GM06990 (cell line): Measurements from ENCODE around the gene SLC30A4.

ENCODE experiments used
- DNase-seq: peaks from one replicate; pipeline ENCODE4 v3.0.0-alpha.2; 2011; ENCODE audit not compliant: insufficient read length; ENCODE audit errors: extremely low read depth
- H3K27me3 ChIP-seq: replicated peaks from 2 replicates; pipeline ENCODE4 v1.6.0; 2011; ENCODE audit warnings: low read length; ENCODE audit not compliant: control insufficient read depth, insufficient read depth
- H3K36me3 ChIP-seq: 2 replicates; pipeline ENCODE4 v1.5.1; 2011; ENCODE audit warnings: low read length; ENCODE audit not compliant: control insufficient read depth, insufficient read depth
- H3K4me3 ChIP-seq: replicated peaks from 2 replicates; pipeline ENCODE4 v1.5.1; 2011; ENCODE audit warnings: low read depth, mild to moderate bottlenecking, control low read depth, low read length
- TF ChIP-seq, protein P1 (sequence below): IDR thresholded peaks from 2 replicates; pipeline ENCODE4 v1.5.1; 2011; ENCODE audit warnings: low read length, control low read depth, mild to moderate bottlenecking, inconsistent platforms; ENCODE audit not compliant: insufficient read depth, poor library complexity, severe bottlenecking

Gene SLC30A4

DNA sequence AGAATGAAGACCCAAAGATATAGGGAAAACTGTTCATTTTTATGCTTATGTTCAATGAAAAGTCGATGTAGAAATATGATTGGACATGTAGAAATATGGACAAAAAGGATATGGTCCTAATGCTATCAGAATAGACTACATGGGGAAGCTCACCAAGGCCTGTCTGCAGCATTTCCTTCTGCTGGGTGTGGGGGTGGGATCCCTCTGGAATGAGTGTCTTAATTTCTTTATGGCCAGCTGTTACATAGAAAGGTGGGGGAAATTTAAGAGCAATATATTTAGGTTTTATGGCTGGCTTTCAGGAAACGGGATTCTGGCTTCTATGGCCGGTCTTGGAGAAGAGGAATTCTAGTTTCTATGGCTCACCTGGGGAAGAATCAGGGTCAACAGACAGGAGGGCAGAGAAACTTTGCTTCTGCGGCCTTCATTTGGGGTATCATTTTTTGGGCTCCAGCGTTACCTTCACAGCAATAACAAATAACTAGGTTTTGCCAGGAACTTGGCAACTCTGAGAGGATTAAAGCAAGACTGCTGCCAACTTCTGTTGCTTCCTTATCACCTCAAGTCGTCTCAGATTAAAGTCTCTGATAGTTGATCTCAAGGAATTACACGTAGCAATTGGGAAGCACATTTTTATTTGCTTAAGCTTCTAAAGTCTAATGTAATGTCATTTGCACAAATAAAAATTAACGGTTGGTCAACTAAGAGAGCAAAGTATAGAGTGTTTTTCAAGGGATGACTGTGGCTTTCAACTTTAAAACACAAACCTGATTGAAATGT, 87.2 kb downstream of the SLC30A4 start:
- Histone ChIP-seq H3K27me3 (no peaks in the 10 kb centered on the region), H3K36me3 (no peaks in the 10 kb centered on the region), H3K4me3 (no peak overlapping the region)
- TF ChIP-seq, protein P1, sequence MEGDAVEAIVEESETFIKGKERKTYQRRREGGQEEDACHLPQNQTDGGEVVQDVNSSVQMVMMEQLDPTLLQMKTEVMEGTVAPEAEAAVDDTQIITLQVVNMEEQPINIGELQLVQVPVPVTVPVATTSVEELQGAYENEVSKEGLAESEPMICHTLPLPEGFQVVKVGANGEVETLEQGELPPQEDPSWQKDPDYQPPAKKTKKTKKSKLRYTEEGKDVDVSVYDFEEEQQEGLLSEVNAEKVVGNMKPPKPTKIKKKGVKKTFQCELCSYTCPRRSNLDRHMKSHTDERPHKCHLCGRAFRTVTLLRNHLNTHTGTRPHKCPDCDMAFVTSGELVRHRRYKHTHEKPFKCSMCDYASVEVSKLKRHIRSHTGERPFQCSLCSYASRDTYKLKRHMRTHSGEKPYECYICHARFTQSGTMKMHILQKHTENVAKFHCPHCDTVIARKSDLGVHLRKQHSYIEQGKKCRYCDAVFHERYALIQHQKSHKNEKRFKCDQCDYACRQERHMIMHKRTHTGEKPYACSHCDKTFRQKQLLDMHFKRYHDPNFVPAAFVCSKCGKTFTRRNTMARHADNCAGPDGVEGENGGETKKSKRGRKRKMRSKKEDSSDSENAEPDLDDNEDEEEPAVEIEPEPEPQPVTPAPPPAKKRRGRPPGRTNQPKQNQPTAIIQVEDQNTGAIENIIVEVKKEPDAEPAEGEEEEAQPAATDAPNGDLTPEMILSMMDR: no peak
- DNase-seq: no peak

DNA sequence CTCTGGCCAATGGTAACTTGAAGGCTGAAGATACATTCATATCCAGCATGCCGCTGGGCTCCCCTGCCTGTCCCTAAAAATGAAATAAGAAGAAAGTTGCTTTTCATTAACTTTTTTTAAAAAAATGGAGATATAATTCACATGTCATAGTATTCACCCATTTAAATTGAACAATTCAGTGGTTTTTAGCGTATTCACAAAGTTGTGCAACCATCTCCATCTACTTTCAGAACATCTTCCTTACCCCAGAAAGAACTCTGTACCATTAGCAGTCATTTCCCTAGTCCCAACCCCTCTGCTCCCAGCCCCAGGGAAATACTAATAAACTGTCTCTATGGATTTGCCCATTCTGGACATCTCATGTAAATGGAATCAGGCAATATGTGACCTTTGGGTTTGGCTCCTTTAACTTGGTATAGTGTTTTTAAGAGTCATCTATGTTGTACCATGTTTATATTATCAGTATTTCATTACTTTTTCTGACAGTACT, 88.4 kb downstream of the SLC30A4 start:
- no peak for DNase-seq
- no peaks in the 10 kb centered on the region for H3K27me3 ChIP-seq
- H3K4me3 ChIP-seq: no peak overlapping the region
- H3K36me3 ChIP-seq: no peaks in the 10 kb centered on the region
- TF ChIP-seq, protein P1: no peak

DNA sequence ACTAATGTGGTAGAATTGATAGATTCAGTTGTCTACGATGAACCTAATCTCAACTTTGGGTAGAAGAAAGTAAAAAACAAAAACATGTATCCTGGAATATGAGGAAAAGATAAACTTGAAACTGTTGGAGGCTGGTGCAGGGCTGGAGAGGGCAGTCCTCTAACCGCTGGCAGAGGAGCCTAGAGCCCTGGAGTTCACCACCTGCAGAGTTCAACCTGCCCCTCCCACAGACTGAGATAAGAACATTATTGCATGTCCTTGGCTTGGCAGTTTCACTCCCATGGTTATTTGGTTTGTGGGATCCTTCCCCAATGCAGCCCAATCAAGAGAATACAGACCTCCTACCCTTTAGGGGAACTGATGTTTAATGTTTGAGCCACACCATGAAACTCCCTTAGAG, 91.0 kb downstream of the SLC30A4 start:
- H3K4me3 ChIP-seq: no peak overlapping the region
- H3K27me3 ChIP-seq: no peaks in the 10 kb centered on the region
- no peaks in the 10 kb centered on the region for H3K36me3 ChIP-seq
- TF ChIP-seq, protein P1: no peak
- DNase-seq: no peak

DNA sequence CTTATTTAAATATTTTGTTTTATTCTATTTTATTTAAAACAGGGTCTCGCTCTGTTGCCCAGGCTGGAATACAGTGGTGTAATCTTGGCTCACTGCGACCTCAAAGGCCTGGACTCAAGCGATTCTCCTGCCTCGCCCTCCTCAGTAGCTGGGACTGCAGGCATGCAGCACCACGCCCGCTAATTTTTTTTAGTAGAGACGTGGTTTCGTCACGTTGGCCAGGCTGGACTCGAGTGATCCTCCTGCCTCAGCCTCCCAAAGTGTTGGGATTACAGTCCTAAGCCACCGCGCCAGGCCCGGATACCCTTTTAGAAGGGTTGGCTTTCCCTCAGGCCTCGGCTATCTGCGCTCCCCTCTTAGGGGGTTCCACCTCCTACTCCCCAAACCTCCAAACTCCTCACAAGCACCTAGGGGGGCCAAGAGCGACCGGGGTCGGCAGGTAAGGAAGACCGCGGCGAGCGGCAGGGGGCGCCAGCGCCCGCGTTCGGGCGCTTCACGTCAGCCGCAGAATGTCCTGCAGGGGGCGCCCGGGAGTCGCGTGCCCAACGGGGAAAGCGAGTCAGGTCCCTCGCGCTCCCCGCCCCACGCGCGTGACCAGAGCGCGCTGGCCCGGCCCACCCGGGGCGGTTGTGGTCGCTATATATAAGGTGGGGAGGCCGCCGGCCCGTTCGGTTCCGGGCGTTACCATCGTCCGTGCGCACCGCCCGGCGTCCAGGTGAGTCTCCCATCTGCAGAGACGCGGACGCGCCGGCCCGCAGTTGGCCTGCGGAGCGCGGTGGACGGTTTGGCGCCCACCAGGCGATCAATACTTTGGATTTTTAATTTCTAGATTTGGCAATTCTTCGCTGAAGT, 92.4 kb downstream of the SLC30A4 start:
- TF ChIP-seq, protein P1: peak; percentile 100
- no peaks in the 10 kb centered on the region for H3K27me3 ChIP-seq
- no peaks in the 10 kb centered on the region for H3K36me3 ChIP-seq
- peak; percentile 83 for DNase-seq
- H3K4me3 ChIP-seq: peak overlapping the region; percentile 52
